Measurements from ENCODE around the gene ZNF444. TPM values are rescaled to one million over a fixed set of nuclear protein-coding genes. Genes with fewer than 3 reads are reported as not detected.
"Not testable (repeated sequence)": the region's sequence is repeated elsewhere in the genome, so short reads cannot be mapped to it uniquely, and the experiment has no call there.

The ZNF444 gene
- total RNA-seq, 1 donor from 2014 or later, result 29.6 TPM

DNA sequence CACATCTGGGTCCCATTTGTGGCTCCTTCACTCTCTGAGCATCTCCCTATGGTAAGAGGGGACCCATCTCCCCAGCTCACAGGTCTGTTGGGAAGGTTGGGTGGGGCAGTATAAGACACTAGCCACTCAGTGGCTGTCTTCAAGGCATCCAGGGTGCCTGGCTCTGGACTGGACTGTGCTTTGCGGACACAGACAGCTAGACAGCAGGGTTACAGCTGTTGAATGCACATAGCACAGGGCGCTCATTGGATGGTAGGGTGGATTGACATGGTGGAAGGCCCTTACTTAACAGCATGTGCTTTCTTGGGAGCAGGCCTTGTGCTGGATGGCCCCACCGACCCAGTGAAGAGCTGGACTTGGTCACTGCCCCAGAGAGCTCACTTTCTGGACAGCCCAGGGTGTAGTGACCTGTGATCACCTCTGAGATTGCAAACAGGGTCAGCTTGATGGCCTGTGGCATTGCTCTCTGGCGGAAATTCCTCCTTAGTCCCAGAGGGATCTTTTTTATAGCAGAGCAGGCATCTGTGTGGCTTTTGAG, 1.9 kb downstream of the ZNF444 start:
- intact Hi-C loops (cut with micrococcal nuclease), result loop anchor here (5.0 kb wide), 2 partner anchors 36 to 259 kb away; partner anchors contain the start of gene ZNF583

DNA sequence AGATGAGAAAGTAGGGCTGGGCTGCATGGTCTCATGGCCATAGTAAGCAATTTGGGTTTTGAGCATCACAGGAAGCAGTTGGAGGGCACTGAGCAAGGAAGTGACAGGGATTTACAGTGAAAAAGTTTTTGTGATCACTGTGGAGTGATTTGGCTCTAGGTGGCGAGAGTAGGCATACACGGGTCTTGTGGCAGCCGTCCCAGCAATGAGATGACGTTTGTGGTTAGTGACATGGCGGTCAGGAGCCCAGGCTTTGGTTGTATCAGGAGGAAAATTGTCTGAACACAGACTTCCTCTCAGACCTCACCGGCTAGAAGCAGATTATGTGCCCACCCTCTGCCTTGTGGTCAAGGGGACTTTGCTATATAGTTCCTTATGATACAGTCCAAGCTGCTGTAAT, 3.3 kb downstream of the ZNF444 start:
- intact Hi-C loops (cut with micrococcal nuclease), result loop anchor here (5.0 kb wide), 2 partner anchors 37 to 258 kb away; partner anchors contain the start of gene ZNF583

DNA sequence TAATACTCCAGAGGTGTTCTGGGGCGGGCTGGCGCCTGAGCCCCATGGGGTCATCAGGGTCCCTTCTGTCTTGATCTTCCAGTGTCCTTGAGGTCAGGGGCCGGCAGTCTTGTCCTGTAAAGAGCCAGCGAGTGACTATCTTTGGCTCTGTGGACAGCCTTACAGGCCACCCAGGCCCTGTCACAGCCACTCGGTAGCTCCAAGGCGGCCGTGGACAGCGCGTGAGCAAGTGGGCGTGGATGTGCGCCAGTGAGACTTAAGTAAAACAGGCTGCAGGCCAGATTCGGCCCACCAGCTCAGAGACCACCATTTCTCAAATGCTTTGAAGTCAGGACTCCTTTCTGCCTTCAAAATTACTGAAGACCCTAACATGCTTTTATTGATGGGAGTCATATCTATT, 3.7 kb downstream of the ZNF444 start:
- intact Hi-C loops (cut with micrococcal nuclease), result loop anchor here (5.0 kb wide), 2 partner anchors 38 to 257 kb away; partner anchors contain the start of gene ZNF583

DNA sequence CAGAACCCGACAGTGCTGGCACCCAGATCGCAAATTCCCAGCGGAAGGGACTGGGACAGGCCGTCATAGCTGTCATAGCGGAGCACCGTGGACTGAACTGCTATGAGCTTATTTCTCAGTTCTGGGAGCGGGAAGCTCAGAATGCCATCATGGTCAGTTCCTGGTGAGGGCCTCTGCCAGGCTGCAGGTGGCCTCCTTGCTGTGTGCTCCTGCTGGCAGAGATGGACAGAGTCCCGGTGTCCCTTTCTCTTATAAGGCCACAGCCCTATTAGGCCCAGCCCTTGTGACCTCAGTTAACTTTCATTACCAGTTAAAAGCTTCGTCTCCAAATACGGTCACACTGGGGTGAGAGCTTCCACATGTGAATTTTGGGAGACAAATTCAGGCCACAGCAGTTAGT, 4.6 kb downstream of the ZNF444 start:
- intact Hi-C loops (cut with micrococcal nuclease), result no loop called here

DNA sequence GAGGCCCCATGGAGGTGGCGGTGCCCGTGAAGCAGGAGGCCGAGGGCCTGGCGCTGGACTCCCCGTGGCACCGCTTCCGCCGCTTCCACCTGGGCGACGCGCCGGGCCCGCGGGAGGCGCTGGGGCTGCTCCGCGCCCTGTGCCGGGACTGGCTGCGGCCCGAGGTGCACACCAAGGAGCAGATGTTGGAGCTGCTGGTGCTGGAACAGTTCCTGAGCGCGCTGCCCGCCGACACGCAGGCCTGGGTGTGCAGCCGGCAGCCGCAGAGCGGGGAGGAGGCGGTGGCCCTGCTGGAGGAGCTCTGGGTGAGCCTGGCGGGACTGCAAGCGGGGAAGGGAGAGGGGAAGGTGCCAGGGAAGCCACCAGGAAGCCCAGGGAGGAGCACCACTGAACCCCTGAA, 5.8 kb downstream of the ZNF444 start:
- intact Hi-C loops (cut with micrococcal nuclease), result no loop called here

DNA sequence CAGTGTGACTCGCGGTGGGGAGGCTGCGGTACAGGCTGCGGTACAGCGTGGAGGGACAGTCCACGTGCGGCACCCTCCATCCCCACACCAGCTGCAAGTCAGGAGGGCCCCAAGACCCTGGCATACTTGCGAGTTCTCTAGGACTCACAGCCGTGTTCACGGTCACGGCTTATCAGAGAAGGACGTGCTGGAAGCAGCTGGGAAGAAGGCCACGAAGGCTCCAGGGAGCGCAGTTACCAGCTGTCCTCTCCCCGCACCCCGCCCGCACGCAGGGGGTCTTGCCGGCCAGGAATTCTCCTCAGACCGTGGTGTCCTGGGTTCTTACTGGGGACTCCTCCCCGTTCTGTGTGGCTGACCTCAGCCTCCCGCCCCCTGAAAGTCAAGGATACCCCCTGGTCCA, 6.2 kb downstream of the ZNF444 start:
- intact Hi-C loops (cut with micrococcal nuclease), result no loop called here

DNA sequence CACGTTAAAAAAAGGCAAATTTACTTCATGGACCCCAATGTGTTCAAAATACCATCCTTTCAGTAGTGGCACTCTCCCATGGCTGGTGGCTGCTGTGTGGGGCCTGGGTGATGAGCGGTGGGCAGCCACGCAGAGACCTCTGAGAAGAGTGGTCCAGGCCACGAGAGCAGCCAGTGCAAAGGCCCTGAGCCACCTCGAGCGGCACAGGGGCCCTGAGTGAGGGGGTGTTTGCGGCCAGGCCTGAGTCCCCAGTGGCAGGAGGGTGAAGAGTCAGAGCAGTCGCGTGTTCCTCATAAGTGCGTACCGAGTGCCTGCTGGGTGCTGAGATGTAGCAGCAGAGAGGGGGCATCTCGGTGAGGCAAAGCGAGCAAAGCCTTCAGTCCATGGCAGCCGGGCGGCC, 7.0 kb downstream of the ZNF444 start:
- intact Hi-C loops (cut with micrococcal nuclease), result no loop called here

DNA sequence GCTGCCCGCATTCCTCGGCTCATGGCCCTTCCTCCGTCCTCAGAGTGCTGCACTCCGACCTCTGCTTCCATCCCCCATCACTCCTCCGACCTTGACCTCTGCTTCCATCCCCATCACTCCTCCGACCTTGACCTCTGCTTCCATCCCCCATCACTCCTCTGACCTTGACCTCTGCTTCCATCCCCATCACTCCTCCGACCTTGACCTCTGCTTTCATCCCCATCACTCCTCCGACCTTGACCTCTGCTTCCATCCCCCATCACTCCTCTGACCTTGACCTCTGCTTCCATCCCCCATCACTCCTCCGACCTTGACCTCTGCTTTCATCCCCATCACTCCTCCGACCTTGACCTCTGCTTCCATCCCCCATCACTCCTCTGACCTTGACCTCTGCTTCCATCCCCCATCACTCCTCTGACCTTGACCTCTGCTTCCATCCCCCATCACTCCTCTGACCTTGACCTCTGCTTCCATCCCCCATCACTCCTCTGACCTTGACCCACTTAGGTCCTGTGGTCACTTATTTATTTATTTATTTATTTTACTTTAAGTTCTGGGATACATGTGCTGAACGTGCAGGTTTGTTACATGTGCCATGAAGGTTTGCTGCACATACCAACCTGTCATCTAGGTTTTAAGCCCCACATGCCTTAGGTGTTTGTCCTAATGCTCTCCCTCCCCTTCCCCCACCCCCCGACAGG, 8.0 kb downstream of the ZNF444 start:
- intact Hi-C loops (cut with micrococcal nuclease), result not testable (repeated sequence)

DNA sequence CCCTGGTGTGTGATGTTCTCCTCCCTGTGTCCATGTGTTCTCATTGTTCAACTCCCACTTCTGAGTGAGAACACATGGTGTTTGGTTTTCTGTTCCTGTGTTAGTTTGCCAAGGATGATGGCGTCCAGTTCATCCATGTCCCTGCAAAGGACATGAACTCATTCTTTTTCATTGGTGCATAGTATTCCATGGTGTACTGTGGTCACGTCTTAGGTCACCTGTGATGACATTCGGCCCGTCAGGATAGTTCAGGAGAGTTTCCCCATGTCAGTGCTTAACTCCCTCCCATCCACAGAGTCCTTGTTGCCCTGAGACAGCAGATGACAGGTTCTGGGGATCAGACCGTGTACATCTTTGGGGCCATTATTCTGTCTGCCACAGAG, 8.6 kb downstream of the ZNF444 start:
- intact Hi-C loops (cut with micrococcal nuclease), result no loop called here

DNA sequence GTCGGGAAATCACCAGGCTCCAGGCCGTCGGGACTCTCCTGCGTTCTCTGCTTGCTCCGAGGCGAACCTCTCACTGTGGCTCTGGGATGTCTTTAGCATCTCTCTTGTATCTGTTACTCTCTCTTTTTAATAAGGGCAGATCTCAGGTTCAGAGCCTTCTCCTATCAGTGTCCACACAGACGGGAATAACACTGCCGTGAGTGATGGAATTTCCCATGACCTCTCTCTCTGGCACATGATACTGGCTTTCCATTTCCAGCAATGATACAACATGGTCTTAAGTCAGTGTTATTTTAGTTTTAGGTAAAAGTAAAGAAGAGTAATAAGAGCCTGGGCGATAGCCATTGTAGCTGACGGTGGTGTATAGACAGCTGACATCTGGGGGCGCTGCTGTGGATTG, 9.3 kb downstream of the ZNF444 start:
- intact Hi-C loops (cut with micrococcal nuclease), result no loop called here

DNA sequence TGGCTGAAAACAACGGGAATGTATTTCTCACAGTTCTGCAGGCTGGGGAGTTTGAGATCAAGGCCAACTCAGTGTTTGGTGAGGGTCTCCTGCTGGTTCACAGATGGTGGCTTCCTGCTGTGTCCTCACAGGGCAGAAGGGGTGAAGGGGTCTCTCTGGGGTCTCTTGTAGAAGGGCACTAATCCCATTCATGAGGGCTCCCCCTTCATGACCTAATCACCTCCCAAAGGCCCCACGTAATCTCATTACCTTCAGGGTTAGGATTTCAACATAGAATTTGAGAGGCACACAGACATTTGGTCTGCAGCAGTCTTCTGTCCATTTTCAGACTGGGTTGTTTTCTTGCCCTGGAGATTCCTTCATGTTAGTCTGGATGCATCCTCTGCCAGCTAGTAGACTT, 11.6 kb downstream of the ZNF444 start:
- intact Hi-C loops (cut with micrococcal nuclease), result no loop called here

DNA sequence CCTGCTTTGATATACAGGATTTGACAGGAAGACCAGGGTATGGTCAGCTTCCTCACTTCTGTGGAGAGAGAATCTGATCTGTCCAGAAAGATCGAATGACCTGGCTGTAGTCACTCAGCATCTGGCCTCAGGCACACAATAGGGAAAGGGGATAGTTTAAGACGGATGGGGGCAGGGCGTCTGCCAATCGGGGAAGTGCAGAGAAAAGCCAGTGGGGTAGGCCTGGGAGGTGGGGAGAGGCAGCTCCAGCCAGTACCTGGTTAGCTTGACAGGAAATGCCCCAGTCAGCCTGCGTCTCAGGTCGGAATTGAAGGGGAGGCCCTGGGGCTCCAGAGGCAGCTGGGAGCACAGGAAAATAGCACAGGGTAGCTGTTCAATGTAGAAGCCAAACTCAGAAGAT, 12.4 kb downstream of the ZNF444 start:
- intact Hi-C loops (cut with micrococcal nuclease), result no loop called here

DNA sequence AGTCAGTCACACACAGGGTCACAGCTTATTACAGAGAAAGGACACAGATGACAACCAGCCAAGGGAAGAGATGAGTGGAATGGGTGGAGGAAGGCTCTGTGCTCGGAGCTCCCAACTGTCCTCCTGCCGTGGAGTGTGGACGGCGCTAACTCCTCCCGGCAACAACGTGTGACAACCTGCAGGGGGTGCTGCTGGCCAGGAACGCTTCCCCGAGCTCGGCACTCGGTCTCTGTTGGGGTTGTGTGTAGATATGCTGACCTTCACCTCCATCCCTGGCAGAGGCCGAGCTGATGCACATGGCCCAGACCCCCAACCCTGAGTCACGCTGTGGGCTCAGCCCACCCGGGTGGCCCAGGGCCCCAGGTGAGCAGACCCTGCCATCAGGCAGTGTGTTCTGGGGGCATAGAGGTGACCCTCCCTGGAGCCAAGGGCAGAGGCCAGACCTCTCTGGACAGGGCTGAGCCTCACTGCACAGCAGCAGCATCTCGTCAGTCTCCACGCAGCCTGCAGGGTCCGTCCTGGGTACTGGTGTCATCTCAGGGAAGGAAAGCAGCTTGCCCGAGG, 14.1 kb downstream of the ZNF444 start:
- intact Hi-C loops (cut with micrococcal nuclease), result no loop called here

DNA sequence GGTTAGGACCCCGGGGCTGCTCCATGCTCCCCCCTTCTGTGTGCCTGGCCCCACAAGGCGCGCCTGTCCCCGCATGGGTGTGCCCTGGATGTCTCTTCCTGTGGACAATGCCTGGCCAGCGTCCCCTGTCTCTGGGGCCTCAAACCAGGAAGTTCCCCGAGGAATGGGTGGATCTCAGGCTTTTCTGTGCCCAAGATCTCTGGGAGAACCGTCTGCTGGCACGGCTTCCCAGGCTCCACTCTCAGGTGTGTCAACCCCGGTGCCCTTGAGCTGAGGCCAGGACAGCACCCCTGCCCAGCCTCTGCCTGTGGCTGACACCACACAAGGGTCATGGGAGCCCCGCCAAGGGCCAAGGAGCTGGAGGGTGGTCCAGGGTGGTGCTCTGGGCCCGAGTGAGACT, 15.7 kb downstream of the ZNF444 start:
- intact Hi-C loops (cut with micrococcal nuclease), result no loop called here

DNA sequence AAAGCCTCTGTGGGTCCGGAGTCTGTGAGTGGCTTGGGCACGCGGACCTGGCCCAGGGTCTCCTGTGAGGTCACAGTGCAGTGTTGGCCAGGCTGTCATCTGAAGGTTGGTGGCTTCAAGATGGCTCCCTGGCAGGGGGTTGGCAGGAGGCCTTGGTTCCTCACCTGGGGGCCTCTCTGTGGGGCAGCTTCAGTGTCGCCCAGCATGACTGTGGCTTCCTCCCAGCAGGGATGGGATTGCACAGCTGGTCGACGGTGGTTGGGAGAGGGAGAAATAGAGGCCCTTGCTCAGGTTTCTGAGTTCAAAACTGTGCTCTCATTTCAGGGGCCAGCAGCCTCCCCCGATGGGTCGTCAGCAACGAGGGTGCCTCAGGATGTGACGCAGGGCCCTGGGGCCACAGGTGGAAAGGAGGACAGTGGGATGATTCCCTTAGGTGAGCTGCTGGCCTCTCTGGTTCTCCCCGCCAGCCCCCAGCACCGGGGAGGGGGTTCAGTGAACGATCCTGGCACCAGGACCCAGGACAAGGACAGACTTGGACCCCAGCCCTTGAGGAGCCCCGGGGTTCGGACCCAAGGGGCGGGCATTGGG, 17.2 kb downstream of the ZNF444 start:
- intact Hi-C loops (cut with micrococcal nuclease), result no loop called here

DNA sequence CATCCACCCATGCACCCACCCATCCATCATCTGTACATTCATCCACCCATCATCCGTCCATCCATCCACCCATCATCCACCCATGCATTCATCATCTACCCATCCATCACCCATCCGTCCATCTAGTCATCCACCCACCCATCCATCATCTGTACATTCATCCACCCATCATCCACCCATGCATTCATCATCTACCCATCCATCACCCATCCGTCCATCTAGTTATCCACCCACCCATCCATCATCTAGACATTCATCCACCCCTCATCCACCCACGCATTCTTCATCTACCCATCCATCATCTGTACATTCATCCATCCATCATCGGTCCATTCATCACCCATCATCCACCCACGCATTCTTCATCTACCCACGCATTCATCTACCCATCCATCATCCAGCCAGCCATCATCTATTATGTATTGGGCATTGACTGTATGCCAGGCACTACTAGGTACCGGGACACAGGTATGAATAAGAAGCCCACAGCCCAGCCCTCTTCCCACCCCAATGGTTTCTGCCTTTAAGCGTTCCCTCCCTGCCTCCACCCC, 18.0 kb downstream of the ZNF444 start:
- intact Hi-C loops (cut with micrococcal nuclease), result no loop called here

DNA sequence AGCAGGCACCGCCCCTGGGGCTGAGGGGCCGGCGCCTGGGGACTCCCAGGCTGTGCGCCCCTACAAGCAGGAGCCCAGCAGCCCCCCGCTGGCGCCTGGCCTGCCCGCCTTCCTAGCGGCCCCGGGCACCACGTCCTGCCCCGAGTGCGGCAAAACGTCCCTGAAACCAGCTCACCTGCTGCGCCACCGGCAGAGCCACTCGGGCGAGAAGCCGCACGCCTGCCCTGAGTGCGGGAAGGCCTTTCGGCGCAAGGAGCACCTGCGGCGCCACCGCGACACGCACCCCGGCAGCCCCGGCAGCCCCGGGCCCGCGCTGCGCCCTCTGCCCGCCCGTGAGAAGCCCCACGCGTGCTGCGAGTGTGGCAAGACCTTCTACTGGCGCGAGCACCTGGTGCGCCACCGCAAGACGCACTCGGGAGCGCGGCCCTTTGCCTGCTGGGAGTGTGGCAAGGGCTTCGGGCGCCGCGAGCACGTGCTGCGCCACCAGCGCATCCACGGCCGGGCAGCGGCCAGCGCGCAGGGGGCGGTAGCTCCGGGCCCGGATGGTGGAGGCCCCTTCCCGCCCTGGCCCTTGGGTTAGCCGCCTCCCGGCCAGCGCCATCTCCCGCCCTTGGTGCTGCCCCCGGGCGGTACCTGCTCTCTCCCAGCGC, 18.7 kb downstream of the ZNF444 start:
- intact Hi-C loops (cut with micrococcal nuclease), result no loop called here

DNA sequence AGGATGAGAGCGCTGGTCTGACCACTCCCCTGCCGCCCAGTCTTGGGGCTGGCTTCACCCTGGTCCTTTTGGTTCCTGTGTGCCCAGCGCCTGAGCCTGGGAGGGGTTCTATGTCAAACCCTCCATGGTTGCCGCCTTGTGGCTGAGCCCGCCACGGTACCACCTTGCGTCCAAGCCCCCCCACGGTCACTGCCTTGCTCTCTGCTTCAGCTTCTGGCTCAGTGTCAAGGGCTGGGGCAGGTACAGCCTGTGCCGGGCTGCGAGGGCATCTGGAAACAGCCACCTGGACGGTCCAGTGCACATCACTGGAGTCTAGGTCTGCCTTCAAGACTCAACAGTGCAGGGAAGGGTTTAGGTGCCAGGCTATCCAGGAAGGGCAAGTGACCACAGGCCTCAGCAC, 20.4 kb downstream of the ZNF444 start:
- intact Hi-C loops (cut with micrococcal nuclease), result no loop called here

DNA sequence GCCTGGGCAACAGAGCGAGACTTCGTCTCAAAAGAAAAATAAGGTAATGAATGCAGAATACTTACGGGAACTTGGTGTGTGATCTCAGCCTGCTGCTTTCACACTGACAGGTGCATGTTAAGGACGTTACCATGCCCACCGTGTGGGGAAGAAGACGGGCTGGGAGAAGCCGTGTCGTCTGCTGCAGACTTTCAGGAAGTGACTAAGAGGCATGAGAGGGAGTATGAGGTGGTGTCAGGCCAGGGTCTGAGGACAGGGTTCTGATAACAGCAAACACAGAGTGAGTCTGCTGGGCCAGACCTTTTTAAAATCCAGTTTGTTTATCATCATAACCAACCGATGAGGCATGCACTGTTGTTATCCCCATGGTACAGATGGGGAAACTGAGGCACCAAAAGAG, 21.2 kb downstream of the ZNF444 start:
- intact Hi-C loops (cut with micrococcal nuclease), result no loop called here

DNA sequence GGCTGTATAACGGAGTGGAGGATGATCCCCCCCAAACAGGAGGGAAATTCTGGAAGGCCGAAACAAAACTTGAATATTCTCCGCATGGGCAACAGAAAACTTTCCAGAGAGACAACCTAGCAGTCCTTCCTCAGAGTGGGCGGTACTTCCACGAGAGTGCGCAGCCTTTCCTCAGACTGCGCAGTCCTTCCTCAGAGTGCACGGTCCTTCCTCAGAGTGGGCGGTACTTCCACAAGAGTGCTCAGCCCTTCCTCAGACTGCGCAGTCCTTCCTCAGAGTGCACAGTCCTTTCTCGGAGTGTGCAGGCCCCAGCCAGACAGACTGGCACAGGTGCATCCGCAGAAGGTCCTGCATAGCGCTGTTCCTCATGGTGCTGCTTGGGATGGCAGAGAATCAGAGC, 22.0 kb downstream of the ZNF444 start:
- intact Hi-C loops (cut with micrococcal nuclease), result no loop called here

DNA sequence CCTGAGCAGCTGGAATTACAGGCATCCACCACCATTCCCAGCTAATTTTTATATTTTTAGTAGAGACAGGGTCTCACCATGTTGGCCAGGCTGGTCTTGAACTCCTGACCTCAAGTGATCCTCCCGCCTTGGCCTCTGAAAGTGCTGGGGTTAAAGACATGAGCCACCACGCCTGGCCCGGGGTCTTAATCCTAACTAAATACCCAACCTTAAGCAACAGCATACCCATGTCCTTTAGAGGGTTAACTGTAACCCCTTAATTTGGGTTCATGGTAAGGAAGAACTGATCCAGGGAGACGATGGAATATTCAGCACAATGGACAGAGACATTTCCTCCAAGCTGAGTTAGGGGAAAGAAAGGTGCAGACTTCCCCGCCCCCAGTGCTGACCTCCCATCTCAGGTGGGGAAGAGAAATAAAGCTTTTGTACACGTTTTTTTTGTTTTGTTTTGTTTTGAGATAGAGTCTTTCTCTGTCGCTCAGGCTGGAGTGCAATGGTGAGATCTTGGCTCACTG, 26.0 kb downstream of the ZNF444 start:
- intact Hi-C loops (cut with micrococcal nuclease), result no loop called here

DNA sequence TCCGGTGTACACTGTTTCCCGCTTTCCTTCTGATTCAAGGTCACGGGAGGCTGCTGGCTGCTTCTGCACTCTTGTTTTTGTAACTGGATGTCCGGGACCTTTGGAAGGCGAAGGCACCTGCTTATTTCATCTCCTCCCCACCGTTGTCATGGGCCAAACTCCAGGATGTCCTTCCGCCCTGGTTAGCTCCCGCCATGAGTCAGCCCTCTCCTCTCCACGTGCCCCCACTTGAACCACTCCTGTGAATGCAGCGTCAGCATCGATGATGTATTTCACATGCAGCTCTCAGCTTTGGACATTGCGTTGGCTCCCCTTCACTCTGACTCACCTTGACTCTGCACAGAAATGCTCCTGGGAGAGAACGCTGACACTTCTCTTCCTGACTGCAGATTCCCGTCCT, 29.2 kb downstream of the ZNF444 start:
- intact Hi-C loops (cut with micrococcal nuclease), result loop anchor here (5.0 kb wide), 1 partner anchor 103 kb away; no protein-coding TSS in a partner anchor

Measured in T-helper 2 cell treated with Interferon-gamma antibody and Interleukin-4, amounts not matched to agents 100 ng/mL and 5 ng/mL, for 36 hours (primary cell).